Testis (tissue), 3 donors: ENCODE results near the gene CPNE6. TPM values are rescaled to one million over a fixed set of nuclear protein-coding genes. Genes with fewer than 3 reads are reported as not detected.
"Not testable (repeated sequence)": the region's sequence is repeated elsewhere in the genome, so short reads cannot be mapped to it uniquely, and the experiment has no call there.

Experiments used
- DNase-seq: peaks from one replicate; pipeline ENCODE4 v3.0.0-alpha.2; 2019
- H3K27ac ChIP-seq, 2 donors: fragments of 200-600 bp; sonication (generic); one replicate each; pipeline ENCODE4 v1.5.1; 2019
- H3K27me3 ChIP-seq: fragments of 200-600 bp; sonication (generic); one replicate; pipeline ENCODE4 v1.5.1; 2019
- H3K36me3 ChIP-seq: fragments of 200-600 bp; sonication (generic); one replicate; pipeline ENCODE4 v1.5.1; 2017; ENCODE audit warnings: low read depth; ENCODE audit errors: missing control alignments
- H3K4me1 ChIP-seq: fragments of 200-600 bp; sonication (generic); one replicate; pipeline ENCODE4 v1.5.1; 2019
- H3K4me3 ChIP-seq, 2 donors: fragments of 200-600 bp; sonication (generic); one replicate each; pipeline ENCODE4 v1.5.1; 2017 to 2019
- H3K9me3 ChIP-seq: fragments of 200-600 bp; sonication (generic); one replicate; pipeline ENCODE4 v1.5.1; 2017
- CTCF ChIP-seq, 3 experiments: fragments of 450-650 bp in 2 of 3; fragments of 200-600 bp in 1 of 3; sonication (generic) in 1 of 3; IDR thresholded peaks; one replicate each; pipeline ENCODE4 v1.5.1; 2016 to 2019; ENCODE audit warnings: antibody characterized with exemption in 3 of 3, mild to moderate bottlenecking in 2 of 3, moderate library complexity in 1 of 3
- POLR2A ChIP-seq: fragments of 450-650 bp; IDR thresholded peaks from one replicate; pipeline ENCODE4 v1.6.1; 2017; ENCODE audit warnings: antibody characterized with exemption, mild to moderate bottlenecking, moderate library complexity
- WGBS, 2 donors: methylation state at CpG; one replicate each; pipeline ENCODE4 v1.1.5; 2018; 5-methylcytosine and 5-hydroxymethylcytosine counted together
- intact Hi-C: fragments of 100-400 bp; cut with DNase I; formaldehyde crosslinking; loops from one replicate; pipeline ENCODE4 v1.15.1; 2023; ENCODE audit warnings: low total_unique reads
- polyA plus RNA-seq: library from polyadenylated mRNA; stranded (reverse); fragments of 350-450 nt; fragmentation: Illumina TruSeq; extraction: RNeasy Lipid Tissue Mini Kit (QIAGEN cat#74804); gene quantifications from one replicate; pipeline ENCODE4 v1.2.3, GENCODE V29; 2014; ENCODE audit warnings: low read depth, low replicate concordance; ENCODE audit not compliant: insufficient read depth
- total RNA-seq, 2 donors: library from RNA; depleted of rRNA; stranded (reverse); fragments of >200 nt; gene quantifications; one replicate each; pipeline ENCODE4 v1.2.3, GENCODE V29; 2016

The CPNE6 gene
- total and polyA plus RNA-seq, 3 donors from 2014 or later: 0.12 to 5.7 (median 0.71) TPM

- 55 to 59% methylated on average over 5 of the region's 5 CpGs for WGBS, 2 donors
- DNase-seq: no peak
- Histone ChIP-seq H3K36me3 (no peaks in the 10 kb centered on the region), H3K27ac (no peak overlapping the region), H3K9me3 (no peaks in the 10 kb centered on the region), H3K4me3 (no peak overlapping the region), H3K4me1 (no peaks in the 10 kb centered on the region), H3K27me3 (no peaks in the 10 kb centered on the region)
- intact Hi-C loops: no loop called here
- TF ChIP-seq CTCF (IDR thresholded peaks at IDR 0.05): no peak
- TF ChIP-seq POLR2A: no peak
Measured at GRCh38 chr14:24042746-24043145, 28.6 kb upstream of the CPNE6 start.

- H3K4me1 ChIP-seq, intact Hi-C loops, H3K27ac ChIP-seq, H3K27me3 ChIP-seq, H3K4me3 ChIP-seq, H3K36me3 ChIP-seq, H3K9me3 ChIP-seq: not testable (repeated sequence)
- 76 to 84% methylated on average over 2 of the region's 2 CpGs for WGBS, 2 donors
- peak; percentile 9 for DNase-seq
Measured at GRCh38 chr14:24049002-24049401, 22.4 kb upstream of the CPNE6 start.

GRCh38 chr14:24050753-24051152, 20.6 kb upstream of the CPNE6 start:
- WGBS, 2 donors: 39 to 59% methylated on average over 5 to 8 of the region's 8 CpGs
- H3K27me3 ChIP-seq, H3K27ac ChIP-seq, H3K4me1 ChIP-seq, H3K4me3 ChIP-seq, intact Hi-C loops, H3K9me3 ChIP-seq, H3K36me3 ChIP-seq: not testable (repeated sequence)
- peak; percentile 9 for DNase-seq

GRCh38 chr14:24051176-24051788, 20.1 kb upstream of the CPNE6 start:
- Histone ChIP-seq H3K27me3 (no peaks in the 10 kb centered on the region), H3K4me3 (peak overlapping the region; percentile 64 to 70), H3K4me1 (peaks cover 8% of the 10 kb centered on the region), H3K9me3 (no peaks in the 10 kb centered on the region), H3K27ac (peak overlapping the region; percentile 48 to 59), H3K36me3 (no peaks in the 10 kb centered on the region)
- TF ChIP-seq POLR2A (no peak), CTCF (IDR thresholded peaks at IDR 0.05) (no peak)
- intact Hi-C loops: no loop called here
- peak; percentile 21 for DNase-seq
- WGBS, 2 donors: 16 to 17% methylated on average over 17 to 20 of the region's 20 CpGs

GRCh38 chr14:24051789-24052655, 19.3 kb upstream of the CPNE6 start, which contains the start of gene CARMIL3:
TSS of gene CARMIL3 (plus strand) at chr14:24052009. CDS start at chr14:24052154, 145 bp downstream.
- Histone ChIP-seq H3K36me3 (no peaks in the 10 kb centered on the region), H3K27me3 (no peaks in the 10 kb centered on the region), H3K4me3 (peak within 1 kb of the TSS; percentile 64 to 70), H3K27ac (peak within 1 kb of the TSS; percentile 48 to 59), H3K9me3 (no peaks in the 10 kb centered on the region), H3K4me1 (peaks cover 8% of the 10 kb centered on the region)
- DNase-seq: peak; percentile 77
- WGBS, 2 donors: 0 to 1% methylated on average over 31 to 48 of the region's 92 CpGs
- no peak for TF ChIP-seq CTCF (IDR thresholded peaks at IDR 0.05)
- TF ChIP-seq POLR2A: no peak
- intact Hi-C loops: no loop called here
